GM19467 (cell line): ENCODE data around the gene KLK5.
"Not testable (repeated sequence)": the region's sequence is repeated elsewhere in the genome, so short reads cannot be mapped to it uniquely, and the experiment has no call there.

ENCODE experiments used
- ATAC-seq: cut with Tn5 transposase; IDR thresholded peaks from one replicate; pipeline ENCODE4 v1.9.1; 2021; ENCODE audit warnings: mild to moderate bottlenecking, moderate library complexity; ENCODE audit not compliant: unreplicated experiment

KLK5 gene, protein sequence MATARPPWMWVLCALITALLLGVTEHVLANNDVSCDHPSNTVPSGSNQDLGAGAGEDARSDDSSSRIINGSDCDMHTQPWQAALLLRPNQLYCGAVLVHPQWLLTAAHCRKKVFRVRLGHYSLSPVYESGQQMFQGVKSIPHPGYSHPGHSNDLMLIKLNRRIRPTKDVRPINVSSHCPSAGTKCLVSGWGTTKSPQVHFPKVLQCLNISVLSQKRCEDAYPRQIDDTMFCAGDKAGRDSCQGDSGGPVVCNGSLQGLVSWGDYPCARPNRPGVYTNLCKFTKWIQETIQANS

DNA sequence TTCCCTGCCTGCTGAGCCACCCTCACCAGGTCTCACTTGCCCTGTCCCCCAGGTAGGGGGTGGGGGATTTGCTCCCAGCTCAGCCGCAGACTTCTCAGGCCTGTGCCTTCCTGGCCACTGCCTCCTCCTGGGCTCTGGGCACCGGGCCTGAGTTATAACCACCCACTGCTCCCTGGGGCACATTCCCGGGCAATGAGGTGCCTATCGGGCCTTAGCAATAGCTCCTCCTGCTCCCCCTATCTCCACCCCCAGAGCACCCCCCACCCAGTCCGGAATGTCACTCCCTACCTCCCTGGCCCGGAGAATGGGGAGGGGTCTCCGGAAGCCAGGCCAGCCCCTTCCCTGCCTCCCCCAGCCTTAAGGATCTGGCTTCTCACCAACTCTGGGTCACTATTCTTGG lies at the start of gene KLK5:
TSS of gene KLK5 (minus strand) at position 129 of the 400 bp plus-strand sequence. CDS start 381 bp downstream, outside the sequence.
- no peak for ATAC-seq

DNA sequence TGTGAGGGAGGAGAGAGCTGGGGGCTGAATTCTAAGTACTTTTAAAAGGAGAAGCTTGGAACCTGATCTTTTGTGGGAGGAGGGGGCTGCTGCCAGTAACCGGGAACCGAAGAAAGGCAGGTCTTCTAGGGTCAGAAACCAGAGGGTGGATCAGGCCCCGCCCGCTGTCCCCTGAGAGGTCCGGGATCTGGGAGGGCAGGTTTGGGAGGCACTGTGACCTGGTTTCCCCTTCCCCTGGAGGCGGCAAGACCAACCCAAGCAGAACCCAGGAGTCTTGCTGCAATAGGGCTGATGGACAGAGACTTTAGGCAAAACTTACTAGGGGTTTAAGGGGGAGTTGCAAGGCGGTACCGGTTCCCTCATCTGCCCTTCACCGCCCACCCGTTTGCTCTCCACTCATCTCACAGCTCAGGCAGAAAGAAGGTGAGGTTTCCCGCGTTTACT lies 49.3 kb upstream of the KLK5 start:
- no peak for ATAC-seq

DNA sequence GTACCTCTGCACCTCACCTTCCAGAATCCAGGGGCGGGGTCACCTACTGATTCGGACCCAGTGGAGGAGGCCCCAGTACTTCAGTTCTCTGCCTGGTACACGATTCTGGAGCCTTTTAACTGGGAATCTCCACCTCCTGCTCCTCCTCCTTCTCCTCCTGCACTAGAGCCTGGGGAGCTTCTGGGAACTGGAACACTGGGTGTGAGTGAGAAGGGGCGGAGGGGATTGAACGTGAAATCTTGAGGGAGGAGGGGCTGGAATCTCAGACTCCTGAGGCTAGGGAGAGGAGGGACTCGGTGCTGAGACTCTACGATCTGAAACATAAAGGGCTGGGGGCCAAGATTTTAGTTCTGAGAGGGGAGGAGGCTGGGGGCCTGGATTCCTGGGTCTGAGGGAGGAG lies 48.7 kb upstream of the KLK5 start, which contains the start of gene KLK8:
TSS of gene KLK8 (minus strand) at position 90 of the 400 bp plus-strand sequence. CDS start 437 bp downstream, outside the sequence.
- no peak for ATAC-seq

DNA sequence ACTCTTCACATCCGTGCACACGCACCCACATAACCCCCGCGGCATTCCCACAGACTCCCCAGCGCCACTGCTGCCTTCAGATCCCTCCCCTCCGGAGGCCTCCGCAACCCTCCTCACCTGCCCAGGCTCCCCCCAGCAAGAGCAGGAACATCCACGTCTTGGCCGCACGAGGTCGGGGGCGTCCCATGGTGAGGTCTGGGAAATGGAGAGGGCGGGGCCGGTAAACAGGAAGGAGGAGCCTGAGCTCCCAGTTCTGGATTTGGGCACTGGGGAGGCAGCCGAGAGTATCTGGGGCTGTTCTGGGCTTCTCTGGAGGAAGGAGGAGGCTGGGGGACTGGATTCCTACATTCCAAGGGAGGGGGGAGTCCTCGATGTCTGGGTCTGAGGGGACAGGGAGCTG lies 48.1 kb upstream of the KLK5 start:
- no peak for ATAC-seq

DNA sequence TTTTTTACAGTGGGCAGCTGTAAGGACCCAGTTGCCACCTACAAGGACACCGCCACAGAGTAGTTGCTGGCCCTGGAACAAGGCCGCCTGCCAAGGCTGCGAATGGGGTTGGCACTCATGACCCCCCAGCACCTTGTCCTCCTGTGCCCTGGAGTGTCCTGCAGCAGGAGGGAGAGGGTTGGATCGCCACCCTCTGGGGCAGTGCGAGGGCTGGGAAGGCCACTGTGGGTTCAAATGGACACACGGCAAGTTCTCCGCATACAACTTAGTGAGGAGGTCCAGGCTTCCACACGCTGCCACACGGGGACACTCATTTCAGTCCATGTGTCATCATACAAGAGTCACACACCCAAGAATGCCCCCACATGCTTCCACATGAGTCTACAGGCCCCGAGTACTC lies 47.6 kb upstream of the KLK5 start:
- no peak for ATAC-seq

DNA sequence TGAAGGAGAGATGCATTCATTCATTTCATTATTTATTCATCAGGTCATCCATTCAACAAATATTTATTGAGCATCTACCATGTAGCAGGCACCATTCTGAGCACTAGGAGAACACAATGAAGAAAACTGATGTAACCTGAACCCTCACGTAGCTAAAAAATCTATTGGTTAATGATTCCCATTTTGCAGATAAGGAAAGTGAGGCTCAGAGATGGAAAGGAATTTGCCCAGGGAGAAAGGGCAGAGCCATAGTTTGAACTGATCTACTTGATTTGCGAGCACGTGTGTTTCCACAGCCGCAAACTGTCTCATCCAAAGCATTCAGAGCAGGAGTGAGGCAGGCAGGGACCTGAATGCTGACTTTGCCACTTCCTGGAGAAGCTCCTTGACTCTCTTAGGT lies 45.8 kb upstream of the KLK5 start:
- no peak for ATAC-seq

DNA sequence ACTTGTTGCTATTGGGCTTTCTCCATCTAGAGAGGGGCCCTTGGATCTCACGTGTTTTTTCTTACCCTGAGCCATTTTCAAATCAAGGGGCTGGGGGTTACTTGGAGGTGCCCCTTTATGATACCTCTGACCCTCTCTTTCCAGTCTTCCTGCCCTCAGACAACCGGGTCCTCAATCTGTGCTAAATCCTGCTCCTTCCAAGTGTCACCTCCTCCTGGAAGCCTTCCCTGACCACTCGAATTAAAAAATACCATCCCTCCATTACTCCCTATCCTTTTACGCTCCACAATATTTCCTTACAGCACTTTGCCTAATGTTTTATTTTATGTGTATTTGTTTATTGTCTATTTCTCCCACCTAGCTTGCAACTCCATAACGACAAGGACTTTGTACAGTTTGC lies 45.2 kb upstream of the KLK5 start:
- no peak for ATAC-seq

DNA sequence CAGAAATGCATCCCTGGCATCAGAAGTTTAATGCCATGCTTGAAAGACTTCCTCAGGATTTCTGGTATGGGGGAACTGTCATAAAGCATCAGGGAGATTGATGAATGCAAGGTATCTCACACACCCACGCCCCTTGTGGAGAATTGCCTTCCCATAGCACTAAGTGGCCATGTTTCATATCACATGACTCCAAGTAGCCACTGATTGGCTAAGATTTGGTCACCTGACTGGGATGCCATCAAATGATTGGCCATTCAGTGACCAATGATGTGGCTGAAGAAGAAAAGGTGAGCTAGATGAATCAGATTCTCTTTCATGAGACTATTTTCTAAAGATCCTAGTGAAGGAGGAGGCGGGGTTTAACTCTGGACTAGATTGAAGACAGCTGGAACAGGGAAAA lies 41.3 kb upstream of the KLK5 start:
- no peak for ATAC-seq

DNA sequence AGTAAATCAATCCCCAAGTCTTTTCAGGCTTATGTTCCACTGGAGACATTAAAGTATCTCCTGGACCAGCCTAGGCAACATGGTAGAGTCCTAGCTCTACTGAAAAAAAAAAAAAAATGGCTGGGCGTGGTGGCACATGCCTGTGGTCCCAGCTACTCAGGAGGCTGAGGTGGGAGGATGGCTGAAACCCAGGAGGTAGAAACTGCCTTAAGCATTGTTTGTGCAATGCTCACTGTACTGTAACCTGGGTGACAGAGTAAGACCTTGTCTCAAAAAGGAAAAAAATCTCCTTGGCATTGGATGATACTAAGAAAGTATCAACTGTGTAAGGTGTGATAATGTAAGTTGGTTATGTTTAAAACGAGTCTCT lies 39.8 kb upstream of the KLK5 start:
- no peak for ATAC-seq

DNA sequence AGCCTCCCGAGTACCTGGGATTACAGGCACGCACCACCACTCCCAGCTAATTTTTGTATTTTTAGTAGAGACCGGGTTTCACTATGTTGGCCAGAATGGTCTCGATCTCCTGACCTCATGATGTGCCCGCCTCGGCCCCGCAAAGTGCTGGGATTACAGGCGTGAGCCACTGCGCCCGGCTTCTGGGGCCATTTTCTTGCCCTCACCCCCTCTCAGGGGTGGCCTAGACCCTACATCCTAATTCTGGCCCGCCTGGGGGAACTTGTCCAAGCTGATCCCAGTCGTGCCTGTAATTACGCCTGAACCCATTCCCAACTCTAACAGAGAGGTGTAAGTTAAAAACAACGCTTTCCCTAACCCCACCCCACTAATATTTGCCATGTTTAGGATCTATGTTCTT lies 31.6 kb upstream of the KLK5 start:
- not testable (repeated sequence) for ATAC-seq

DNA sequence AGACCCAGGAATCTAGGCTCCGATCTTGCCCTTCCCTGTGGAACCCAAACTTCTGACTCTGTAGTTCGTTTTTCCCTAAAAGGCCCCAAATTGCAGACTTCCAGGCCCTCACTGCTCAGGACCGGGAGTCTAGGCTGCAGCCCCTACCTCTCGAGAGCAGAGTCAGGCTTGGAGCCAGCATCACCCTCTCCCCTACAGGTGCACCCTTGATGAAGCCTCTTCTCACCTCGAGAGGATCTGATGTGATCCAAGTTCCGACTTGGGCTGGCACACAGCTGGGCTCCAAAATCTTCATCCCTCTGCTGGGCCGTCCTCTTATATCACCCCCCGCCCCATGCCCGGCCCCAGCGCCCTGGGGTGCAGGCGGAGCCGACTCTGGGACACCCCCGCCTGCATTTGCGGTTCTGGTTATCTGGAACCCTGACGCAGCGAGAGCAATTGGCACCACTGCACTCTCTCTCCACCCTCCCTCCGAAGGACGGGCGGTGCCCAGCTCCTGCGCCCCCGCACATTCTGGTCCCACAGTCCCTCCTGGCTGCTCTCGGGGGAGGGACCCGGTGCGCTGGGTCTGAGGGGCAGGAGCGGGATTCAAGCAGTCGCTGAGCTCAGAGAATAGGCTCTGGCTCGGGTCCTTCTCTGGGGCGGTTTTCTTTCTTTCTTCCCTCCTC lies 30.9 kb upstream of the KLK5 start, which contains the start of gene KLK7:
TSS of gene KLK7 (minus strand) at position 293 of the 668 bp plus-strand sequence. CDS start 1,518 bp downstream, outside the sequence.
- ATAC-seq, result no peak

DNA sequence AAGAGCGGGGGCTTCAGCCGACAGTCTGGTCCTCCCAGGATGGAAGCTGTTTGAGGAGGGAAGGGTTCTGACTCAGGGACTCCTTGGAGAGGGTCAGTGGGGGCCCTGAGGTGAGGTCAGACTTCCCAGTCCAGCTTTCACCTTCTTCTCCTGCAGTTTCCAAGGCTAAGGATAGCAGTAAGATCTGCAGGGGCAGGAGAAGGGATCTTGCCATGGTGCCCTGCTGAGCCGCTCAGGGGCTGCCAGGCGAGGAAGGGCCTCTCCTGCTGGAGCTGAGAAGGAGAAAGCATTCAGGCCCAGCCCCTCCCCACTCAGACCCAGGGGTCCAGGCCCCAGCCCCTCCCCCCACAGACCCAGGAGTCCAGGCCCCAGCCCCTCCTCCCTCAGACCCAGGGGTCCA lies 29.3 kb upstream of the KLK5 start:
- no peak for ATAC-seq

DNA sequence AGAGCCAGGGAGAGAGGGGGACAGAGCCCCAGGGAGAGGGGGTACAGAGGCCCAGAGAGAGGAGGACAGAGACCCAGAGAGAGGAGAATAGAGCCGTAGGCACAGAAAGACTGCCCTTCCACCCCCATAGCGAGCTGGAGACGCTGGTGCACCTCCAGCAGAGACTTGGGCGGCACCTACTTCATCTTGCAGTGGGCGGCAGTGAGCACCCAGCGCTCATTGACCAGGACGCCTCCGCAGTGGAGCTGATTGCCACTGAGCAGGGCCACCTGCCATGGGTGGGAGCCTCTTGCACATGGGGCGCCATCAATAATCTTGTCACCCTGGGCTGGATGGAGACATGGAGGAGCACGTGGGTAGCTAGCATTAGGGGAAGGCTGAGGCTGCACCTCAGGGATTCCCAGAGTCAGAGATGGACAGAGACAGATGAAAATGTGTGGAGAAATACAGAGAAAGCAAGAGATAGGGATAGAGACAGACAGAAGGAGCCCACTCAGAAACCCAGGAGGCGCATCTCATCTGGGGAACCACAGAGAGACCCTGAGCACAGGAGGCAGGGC lies 28.8 kb upstream of the KLK5 start:
- no peak for ATAC-seq

DNA sequence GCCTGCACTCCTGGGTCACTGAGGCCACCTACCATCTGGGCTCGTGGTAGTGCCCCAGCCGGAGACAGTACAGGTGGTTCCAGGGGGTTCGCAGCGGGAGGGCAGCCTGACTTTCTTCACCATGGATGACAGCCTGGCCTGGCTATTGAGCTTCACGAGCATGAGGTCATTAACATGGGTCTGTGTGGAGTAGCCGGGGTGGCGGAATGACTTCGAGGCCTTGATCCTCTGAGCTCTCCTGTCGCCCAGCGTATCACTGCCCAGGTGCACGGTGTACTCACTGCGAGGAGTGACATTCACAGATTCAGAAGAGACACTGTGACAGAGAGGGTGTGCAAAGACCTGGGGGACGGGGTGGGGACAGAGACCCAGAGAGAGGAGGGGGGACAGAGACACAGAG lies 27.4 kb upstream of the KLK5 start:
- no peak for ATAC-seq

DNA sequence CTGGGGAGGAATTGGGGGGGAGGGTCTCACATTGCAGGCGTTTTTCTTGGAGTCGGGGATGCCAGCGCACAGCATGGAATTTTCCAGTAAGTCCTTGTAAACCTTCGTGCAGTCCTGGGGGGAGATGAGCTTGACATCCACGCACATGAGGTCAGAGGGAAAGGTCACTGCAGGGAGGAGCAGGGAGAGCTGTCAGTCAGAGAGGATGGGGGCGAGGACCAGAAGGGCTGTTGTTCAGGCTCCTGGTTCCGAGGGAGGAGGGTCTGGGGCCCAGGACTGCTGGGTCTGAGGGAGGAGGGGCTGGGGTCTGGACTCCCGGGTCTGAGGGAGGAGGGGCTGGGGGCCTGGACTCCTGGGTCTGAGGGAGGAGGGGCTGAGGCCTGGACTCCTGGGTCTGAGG lies 26.9 kb upstream of the KLK5 start:
- no peak for ATAC-seq

DNA sequence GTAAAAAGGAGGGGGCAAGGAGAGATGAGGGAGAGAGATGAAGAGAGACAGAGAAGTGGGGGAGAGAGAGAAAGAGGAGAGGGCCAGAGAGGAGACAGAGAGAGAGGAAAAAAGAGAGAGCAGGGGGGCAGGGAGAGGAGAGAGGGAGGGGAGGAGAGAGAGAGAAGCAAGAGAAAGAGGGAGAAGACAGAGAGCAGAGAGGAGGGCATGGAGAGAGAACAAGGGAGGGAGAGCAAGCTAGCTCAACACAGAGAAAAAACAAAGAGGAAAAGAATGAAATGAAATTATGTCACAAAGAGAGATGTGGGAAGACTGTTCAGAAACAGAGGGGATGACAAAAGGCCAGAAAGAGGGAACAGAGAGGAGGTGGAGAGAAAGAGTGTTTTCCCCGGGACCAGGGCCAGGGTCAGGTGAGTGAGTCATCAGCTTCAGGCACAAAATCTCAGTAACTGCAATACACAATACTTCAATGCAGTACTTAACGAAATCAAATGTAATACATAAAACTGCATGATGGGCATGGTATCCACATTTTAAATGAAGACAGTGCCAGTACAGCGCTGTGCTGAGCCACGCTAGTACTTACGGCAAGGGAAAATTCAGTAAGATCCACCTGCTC lies 26.0 kb upstream of the KLK5 start:
- no peak for ATAC-seq

DNA sequence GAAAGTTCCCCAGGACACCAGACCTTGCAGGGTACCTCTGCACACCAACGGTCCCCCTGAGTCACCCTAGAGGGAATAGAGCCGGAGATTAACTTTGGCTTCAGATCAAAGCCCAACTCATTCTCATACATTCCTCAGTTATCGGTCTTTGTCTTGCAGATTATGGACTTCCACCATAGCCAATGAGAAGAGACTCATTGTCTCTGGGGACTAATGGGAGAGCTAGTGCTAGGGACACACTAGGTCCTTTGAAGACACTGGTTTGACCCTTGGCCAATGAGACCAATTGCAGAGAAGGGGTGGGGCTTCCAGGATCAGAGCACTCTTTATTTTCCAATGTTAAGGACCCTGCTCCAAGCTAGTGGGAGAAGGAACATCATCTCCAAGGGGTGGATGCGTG lies 24.8 kb upstream of the KLK5 start:
- ATAC-seq, result no peak

DNA sequence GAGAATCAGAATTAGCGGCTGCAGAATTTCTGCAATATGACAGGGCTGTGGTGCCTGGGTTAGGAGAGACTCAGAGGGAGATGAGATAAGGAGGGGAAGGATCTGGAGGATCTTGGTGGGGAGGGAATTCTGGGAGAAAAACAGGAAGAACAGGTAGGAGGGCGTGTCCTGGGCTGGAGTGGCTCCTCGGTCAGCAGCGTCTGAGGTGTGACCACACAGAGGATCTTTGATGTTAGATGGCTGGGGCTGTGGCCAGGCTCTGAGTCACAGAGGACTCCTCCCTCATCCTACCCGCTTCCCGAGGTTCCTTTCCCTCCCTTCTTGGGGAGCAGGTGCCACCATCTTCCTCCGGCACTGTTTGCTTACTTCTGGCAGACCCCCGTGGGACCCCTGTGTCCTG lies 22.9 kb upstream of the KLK5 start:
- ATAC-seq, result no peak

DNA sequence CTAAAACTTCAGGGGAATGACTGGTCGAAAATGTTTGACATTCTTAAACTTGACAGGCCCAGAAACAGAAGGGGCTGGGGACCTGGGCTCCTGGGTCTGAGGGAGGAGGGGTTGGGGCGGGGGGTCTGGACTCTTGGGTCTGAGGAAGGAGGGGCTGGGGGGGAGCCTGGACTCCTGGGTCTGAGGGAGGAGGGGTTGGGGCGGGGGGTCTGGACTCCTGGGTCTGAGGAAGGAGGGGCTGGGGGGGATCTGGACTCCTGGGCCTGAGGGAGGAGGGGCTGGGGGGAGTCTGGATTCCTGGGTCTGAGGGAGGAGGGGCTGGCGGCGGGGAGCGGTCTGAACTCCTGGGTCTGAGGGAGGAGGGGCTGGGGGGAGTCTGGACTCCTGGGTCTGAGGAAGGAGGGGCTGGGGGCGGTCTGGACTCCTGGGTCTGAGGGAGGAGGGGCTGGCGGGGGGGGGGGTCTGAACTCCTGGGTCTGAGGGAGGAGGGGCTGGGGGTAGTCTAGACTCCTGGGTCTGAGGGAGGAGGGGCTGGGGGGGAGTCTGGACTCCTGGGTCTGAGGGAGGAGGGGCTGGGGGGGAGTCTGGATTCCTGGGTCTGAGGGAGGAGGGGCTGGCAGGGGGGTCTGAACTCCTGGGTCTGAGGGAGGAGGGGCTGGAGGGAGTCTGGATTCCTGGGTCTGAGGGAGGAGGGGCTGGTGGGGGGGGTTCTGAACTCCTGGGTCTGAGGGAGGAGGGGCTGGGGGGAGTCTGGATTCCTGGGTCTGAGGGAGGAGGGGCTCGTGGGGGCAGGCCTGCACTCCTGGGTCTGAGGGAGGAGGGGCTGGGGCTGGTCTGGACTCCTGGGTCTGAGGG lies 22.1 kb upstream of the KLK5 start:
- ATAC-seq, result no peak

DNA sequence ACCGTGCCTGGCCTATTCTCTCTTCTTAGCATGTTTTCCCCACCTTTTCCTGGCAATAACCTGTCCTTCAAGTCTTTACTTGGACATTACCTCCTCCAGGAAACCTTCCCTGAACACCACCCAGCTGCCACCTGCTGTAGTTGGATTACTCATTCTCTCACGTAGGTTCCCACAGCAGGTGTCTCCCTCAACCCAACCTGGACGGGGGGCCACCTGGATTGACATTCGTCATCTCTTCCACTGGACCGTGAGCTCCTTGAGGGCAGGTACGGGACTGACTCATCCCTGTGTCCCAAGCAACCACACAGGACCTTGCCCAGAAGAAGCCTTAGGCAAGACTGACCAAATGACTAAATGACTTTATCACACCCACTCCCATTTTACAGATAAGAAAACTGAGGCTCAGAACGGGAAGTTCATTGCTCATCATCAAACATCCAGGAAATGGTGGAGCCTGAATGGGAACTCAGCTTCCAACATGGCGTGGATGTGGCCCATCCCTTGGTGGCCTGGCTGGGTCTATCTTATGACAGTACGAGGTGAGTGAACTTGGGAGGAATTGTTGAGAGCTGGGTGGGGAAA lies 20.0 kb upstream of the KLK5 start:
- ATAC-seq, result no peak
